ENCODE data around the gene GRB10. TPM values are rescaled to one million over a fixed set of nuclear protein-coding genes. Genes with fewer than 3 reads are reported as not detected.
"Not testable (repeated sequence)": the region's sequence is repeated elsewhere in the genome, so short reads cannot be mapped to it uniquely, and the experiment has no call there.

The GRB10 gene
- polyA plus RNA-seq, 1 donor, result 13.4 TPM

DNA sequence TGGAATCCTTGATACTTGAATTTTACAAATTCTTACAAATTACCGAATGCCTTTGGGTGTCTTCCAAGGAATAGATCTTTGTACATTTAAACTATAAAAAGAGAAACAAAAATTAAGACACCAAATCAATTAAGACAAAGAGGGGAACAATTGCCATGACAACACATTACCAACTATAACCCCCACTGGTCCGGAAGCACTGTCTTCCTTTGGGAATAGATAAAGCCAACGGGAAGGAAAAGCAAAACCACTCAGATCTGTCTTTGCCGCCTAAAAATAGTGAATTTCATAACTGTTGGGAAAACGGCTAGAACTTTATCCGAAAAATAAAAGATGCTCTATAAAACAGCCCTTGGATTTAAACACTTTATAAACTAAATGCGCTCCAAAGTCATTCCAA is 37.4 kb downstream of the GRB10 start:
- no peak for DNase-seq (ENCODE audit: low read depth)

- no peak for DNase-seq (ENCODE audit: low read depth)
These were observed 38.8 kb downstream of the GRB10 start for GRCh38 chr7:50743893-50744292.

DNA sequence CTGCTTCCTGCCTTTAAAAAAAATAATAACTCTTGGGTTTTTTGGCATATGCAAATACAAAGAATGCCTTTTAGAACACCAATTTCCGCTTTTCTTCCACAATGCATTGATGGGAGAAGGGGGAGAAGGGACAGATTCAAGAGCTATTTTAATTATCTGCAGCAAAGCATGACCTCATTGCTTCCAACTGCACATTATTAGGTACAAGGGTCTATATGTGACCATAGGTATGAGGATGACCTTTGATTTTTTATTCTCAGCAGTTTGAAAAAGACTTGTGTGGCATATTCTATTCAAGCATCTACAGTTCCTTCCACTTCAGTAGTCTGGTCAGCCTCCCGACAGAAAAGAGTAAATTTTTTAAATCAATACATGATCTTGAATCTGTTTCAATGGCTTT is 39.7 kb downstream of the GRB10 start:
- DNase-seq (ENCODE audit: low read depth), result no peak

DNA sequence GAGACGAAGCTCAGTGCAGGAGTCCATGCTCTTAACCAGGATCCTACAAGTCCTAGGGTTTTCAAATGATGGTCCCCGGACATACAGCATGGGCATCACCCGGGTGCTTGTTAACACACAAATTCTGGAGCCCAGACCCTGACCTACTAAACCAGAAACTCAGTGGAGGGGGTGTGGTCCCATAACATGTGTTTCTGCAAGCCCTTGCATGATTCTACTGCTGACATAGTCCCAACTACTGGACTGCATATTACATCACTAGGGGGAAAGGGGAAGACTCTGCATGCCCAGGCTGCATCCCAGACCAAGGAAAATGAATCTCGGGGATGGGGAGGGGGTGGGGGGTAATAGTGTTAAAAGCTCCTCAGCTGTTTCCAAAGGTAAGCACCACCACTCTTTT is 40.3 kb downstream of the GRB10 start:
- no peak for DNase-seq (ENCODE audit: low read depth)

- DNase-seq (ENCODE audit: low read depth), result no peak
These were observed 42.8 kb downstream of the GRB10 start for GRCh38 chr7:50739744-50740435.

- no peak for DNase-seq (ENCODE audit: low read depth)
These were observed 43.8 kb downstream of the GRB10 start for GRCh38 chr7:50738932-50739331.

GRCh38 chr7:50735836-50736235 is 46.9 kb downstream of the GRB10 start:
- not testable (repeated sequence) for DNase-seq (ENCODE audit: low read depth)

DNA sequence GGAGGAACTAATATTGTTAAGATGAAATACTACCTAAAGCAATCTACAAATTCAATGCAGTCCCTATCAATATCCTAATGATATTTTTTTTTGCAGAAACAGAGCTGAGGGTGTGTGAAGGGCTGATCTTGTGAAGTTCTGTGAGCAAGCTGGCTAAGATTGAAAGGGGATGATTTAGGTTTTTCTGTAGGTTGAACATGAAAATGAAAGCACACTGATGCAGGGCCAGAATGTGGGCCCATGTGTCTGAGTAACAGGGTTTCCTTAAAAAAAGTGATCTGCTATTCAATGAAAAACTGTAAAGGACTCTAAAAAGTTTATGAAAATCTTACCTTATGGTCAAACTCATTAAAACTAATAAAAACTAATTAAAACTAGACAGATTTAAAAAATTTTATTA is 47.4 kb downstream of the GRB10 start:
- DNase-seq (ENCODE audit: low read depth), result no peak

GRCh38 chr7:50734246-50734645 is 48.5 kb downstream of the GRB10 start:
- DNase-seq (ENCODE audit: low read depth), result no peak

DNA sequence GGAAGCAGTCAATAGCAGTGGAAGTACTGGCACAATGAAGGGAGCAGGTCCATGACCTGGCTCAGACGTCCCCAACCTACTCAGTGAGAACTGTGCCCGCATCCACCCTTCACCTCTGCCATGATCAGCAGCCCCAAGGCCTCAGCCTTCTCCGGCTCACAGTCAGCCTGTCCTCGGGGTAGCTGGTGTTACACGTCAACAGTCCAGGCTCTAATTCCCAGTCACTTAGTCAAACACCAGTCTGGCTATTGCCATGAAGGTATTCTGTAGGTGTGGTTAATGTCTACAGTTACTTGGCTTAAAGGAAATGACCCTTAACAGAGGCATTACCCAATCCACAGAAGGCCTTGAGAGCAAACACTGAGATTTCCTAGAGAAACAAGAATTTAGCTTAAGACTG is 49.1 kb downstream of the GRB10 start:
- no peak for DNase-seq (ENCODE audit: low read depth)

DNA sequence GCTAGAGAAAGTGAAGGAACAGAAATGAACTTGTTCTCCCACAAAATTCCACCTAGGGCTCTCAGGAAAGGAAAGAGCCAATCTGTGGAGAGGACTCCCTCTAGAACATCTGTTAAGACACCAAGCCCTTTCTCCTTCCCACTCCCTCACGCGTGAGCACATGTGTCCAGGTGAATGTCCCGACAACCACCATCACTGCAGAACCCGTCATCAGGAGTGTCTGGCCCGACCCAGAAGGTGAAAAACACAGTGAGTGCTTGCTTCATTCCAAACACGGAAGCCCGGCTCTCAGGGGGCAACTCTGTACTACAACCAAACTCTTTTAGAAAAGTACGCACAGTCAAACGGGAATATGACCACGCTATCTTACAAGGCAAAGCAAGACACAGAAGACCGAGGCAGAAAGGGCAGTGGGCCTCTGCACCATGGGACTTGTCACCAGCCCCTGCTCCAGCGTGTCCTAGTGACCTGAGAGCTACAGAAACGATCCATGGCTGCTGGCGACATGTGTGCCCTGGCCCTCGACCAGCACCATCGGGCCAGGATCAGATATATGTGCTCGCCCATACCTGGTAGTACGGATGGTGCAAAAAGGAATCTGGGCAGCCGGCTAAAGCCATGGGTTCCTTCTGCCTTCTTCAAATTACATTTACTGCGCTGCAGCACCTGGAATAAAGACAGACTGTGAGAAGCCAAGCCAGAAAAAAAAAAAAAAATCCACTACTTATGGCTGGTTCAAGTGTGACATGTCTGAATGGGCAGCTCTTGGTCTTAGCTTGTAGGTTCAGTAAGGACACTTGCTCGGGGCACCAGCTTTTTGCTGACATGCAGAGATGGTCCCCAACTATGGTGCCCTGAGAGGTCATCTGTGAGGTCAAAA is 50.8 kb downstream of the GRB10 start:
- DNase-seq (ENCODE audit: low read depth), result no peak

GRCh38 chr7:50730446-50731400 is 52.0 kb downstream of the GRB10 start:
- no peak for DNase-seq (ENCODE audit: low read depth)

- DNase-seq (ENCODE audit: low read depth), result no peak
These were observed 52.7 kb downstream of the GRB10 start for GRCh38 chr7:50729962-50730361.

DNA sequence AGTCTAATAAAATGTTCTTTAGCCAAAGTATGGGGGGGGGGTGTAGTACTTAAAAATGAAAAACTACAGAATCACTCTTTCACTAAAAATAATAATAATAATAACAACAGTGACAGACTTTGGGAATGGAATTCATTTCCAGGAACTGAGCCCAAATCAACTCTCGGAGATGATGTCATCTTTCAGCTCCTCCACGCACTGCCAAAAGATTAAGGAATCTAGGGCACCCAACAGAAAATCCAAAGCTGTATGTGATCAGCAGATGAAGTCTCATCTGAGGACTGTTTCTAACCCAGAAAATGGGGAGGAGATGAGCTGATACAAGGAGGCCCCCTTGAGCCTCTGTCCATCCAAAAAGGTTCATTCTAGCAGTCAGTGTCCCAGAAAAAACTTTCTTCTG is 54.5 kb downstream of the GRB10 start:
- no peak for DNase-seq (ENCODE audit: low read depth)

DNA sequence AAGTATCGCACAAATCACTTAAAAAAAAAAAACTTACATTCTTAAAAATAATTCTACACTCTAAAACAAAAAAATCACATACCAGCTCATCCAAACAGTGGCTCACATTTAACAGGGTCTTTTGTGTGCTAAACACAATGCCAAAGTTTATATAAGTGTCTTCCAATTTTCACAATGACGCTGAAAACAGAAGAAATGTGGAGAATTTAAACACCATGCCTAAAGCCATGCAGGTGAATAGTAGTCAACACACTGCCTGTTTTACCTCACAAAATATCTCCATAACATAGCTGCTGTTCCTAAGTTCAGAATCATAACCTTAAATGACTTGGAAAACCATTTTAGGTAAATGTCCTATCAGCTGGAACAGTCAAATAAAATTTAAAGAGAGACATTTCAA is 55.0 kb downstream of the GRB10 start:
- no peak for DNase-seq (ENCODE audit: low read depth)

GRCh38 chr7:50727072-50727471 is 55.6 kb downstream of the GRB10 start:
- no peak for DNase-seq (ENCODE audit: low read depth)

- DNase-seq (ENCODE audit: low read depth), result no peak
These were observed 56.9 kb downstream of the GRB10 start for GRCh38 chr7:50725774-50726173.

DNA sequence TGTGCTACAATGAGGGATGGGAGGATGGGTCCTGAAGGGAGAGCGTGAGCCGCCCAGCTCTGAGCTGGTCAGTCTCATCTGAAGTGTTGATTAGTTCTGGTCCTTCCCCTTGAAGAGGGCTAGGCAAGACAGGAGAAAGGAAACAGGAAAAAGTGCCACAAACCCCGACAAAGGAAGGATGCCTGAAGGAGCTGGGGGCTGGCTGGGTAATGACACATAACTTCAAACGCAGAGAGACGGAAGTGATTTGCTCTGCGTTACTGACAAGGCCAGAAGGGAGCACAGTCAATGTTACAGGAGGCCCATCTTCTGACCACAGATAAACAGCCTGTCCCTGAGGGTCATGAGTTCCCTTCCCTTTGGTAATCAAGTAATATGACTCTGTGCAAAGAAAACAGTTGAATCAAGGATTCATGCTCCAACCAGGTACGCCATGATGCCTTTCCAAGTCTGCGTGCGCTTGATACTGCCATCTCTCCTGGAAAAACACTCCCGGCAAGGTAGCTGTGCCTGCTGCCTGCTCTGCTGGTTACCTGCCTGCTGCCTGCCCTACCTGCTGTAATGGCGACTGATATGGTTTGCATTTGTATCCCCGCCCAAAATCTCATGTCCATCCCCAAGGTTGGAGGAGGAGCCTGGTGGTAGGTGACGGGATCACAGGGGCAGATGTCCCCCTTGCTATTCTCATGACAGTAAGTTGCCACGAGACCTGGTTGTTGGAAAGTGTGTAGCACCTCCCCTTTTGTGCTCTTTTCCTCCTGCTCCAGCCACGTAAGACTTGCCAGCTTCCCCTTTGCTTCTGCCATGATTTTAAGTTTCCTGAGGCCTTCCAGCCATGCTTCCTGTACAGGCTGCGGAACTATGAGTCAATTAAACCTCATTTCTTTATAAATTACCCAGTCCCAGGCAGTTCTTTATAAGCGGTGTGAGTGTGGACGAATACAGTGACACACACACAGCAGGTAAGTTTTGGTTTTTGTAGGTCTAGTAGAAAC is 57.9 kb downstream of the GRB10 start:
- no peak for DNase-seq (ENCODE audit: low read depth)

DNA sequence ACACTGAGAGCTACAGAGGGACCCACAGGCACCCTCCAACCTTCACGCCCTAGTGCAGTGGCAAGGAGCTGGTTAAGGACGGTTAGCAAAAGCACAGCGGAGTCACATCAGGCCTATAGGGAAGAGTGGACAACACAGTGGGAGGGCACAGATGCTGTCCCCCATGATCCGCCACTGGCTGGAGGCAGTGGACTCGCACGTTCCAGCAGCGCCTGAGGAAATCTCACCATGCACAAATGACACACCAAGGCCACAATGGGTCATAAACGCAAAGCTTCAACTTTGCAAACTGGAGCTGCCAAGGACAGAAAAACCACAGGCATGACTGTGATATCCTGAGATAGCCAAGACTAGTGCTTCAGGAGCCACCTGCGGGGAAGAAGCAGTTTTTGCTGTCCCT is 58.8 kb downstream of the GRB10 start:
- DNase-seq (ENCODE audit: low read depth), result no peak

DNA sequence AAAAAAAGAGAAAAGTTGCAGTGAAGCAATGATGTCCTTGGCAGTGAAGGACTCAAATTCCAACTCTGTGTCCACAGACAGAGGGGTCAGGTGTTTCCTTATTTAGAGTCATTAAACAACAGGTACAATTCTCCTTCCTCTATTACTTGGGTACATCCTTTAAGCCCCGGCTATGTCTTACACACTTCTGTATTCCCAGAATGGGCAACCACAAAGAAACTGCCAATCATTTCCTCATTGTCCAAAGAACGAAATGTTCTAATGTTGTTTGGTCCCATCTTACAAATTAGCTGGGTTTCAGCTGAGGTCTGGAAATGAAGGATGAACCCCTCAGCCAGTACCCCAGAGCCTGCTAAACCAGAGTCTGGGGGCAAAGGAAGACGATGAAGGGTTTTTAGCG is 59.5 kb downstream of the GRB10 start:
- DNase-seq (ENCODE audit: low read depth), result no peak

Data from forelimb muscle (tissue), 1 donor.